Thyroid gland (tissue), 4 donors: ENCODE results near the gene CCNG1.

Experiments used
- POLR2A ChIP-seq, 2 donors: fragments of 450-650 bp; IDR thresholded peaks; one replicate each; pipeline ENCODE4 v1.6.1; 2017; ENCODE audit warnings: antibody characterized with exemption in 2 of 2, mild to moderate bottlenecking in 2 of 2, moderate library complexity in 1 of 2
- TF ChIP-seq, protein P1 (sequence below), 6 experiments: fragments of 200-600 bp in 3 of 6; fragments of 450-650 bp in 3 of 6; sonication (generic) in 3 of 6; IDR thresholded peaks; one replicate each; pipeline ENCODE4 v1.5.1; 2016 to 2019; ENCODE audit warnings: antibody characterized with exemption in 6 of 6, mild to moderate bottlenecking in 2 of 6, inconsistent platforms in 1 of 6, moderate library complexity in 1 of 6

GRCh38 chr5:163489745-163490075 lies 52.3 kb downstream of the CCNG1 start:
- TF ChIP-seq, protein P1, sequence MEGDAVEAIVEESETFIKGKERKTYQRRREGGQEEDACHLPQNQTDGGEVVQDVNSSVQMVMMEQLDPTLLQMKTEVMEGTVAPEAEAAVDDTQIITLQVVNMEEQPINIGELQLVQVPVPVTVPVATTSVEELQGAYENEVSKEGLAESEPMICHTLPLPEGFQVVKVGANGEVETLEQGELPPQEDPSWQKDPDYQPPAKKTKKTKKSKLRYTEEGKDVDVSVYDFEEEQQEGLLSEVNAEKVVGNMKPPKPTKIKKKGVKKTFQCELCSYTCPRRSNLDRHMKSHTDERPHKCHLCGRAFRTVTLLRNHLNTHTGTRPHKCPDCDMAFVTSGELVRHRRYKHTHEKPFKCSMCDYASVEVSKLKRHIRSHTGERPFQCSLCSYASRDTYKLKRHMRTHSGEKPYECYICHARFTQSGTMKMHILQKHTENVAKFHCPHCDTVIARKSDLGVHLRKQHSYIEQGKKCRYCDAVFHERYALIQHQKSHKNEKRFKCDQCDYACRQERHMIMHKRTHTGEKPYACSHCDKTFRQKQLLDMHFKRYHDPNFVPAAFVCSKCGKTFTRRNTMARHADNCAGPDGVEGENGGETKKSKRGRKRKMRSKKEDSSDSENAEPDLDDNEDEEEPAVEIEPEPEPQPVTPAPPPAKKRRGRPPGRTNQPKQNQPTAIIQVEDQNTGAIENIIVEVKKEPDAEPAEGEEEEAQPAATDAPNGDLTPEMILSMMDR (IDR thresholded peaks at IDR 0.05) = no peak
- TF ChIP-seq POLR2A (IDR thresholded peaks at IDR 0.05) = no peak
